D341Med (cell line): ENCODE results near the gene NTHL1.

ENCODE experiments used
- DNase-seq: peaks from one replicate; pipeline ENCODE4 v3.0.0; 2012; ENCODE audit warnings: low spot score

Gene NTHL1

DNA sequence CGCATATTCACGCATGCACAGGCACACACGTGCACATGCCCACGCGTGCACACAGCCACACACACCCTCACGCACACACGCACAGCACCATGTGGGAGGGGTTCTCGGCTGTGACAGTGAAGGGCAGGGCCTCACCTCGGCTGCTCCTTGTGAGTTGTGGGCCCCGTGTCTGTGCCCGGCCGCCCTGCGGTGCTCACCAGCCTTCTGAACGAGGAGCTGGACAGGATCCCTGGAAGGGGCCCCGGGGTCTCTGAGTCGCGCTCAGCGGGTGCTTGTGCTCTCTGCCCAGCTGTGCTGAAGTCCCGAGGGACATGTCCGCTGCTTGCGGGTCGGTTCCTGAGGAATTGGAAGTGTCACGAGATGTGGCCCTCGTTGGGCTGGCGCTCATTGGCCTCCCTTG is 16.2 kb upstream of the NTHL1 start:
- DNase-seq = no peak

DNA sequence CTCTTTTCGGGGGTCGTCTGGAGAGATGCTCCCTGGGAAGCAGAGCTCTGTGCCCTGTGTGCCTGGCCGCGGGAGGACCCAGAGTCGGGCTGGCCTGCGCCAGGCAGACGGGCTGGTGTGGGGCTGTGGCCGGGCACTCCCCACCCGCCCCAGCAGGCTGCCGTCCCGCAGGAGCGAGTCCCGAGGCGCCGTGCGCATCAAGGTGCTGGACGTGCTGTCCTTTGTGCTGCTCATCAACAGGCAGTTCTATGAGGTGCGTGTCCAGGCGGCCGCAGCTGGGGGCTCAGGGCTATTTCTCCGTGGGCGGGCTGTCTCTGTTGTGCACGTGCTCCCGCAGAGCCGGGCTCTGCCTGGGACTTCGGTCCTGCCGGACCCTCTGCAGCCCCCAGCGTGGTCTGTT is 15.2 kb upstream of the NTHL1 start:
- DNase-seq = no peak

DNA sequence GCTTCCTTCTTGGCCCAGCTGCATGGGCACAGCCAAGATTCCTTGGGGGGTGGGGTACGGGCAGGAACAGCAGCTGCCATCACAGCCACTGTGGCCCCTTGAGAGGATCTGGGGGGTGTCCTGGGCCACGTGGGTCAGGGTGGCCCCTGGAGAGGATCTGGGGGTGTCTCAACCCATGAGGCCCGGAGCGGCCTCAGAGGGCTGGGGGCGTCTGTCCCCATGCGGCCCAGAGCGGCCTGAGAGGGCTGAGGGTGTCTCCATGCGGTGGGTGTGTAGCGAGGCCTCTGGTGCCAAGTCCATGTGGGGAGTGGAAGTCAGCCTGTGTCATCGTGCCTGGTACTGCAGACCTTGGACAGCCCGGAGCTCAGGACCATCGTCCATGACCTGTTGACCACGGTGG is 13.9 kb upstream of the NTHL1 start:
- no peak for DNase-seq

DNA sequence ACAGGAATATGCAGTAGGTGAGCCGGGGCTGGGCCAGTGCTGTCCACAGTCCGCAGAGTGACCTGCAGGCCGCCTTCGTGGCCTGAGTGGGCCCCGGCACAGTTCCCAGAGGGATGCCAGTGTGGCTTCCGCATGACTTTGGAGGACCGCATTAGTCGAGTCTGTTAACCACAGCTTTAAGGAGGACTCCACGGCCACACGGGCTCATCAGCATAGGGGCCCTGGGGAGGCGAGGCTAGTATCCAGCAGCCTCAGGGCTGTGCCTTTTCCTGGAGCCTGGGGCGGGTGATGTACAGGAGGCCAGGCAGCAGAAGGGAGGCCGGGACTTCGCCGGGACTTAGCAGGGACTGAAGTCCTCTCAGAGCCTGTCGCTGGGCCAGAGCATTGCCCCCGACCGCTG is 13.4 kb upstream of the NTHL1 start:
- no peak for DNase-seq

DNA sequence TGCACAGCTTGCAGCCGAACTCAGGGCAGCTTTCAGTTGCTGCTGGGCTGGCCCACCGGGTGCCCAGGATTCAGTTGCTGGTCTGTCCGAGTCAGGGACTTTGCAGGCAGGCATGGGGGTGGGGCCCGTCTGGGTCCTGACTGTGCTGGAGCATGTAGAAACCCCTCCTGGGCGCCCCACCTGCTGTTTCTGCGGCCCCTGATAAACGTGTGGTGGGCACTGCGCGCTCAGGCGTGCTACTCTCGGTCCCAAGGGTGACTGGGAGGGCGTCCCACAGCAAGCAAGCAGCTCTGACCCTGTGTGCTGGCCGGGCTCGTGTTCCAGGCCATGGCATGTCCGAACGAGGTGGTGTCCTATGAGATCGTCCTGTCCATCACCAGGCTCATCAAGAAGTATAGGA is 12.7 kb upstream of the NTHL1 start:
- no peak for DNase-seq

- no peak for DNase-seq
Observed at GRCh38 chr16:2058872-2059271, 11.2 kb upstream of the NTHL1 start.

GRCh38 chr16:2058420-2058819 is 10.8 kb upstream of the NTHL1 start:
- DNase-seq = no peak

GRCh38 chr16:2057438-2057837 is 9.8 kb upstream of the NTHL1 start:
- no peak for DNase-seq

DNA sequence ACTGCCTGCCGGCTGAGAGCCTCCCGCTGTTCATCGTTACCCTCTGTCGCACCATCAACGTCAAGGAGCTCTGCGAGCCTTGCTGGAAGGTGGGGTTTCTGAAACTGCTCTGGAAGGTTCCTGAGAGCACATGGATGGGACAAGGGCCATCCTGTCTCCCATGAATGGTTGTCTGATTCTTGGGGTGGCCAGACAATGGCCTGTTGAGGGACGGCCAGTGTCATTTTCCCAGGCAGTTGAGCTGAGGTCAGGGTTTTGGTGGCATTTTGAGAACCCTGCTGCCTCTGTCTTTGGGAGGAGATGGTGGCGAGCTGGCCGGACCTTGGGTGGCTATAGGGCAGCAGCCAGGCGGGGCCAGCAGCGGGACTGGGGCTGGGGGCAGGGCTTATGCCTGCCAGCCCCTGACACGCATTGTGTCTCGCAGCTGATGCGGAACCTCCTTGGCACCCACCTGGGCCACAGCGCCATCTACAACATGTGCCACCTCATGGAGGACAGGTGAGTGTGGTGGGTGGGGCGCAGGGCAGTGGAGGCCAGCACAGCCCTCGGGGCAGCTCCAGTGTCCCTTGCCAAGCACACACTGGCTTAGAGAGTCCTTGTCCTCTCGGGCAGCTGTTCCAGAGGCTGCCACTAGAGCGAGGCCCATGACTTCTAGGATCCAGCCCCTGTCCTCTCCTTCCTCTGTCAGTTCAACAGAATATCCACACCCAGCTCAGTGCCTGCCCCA is 9.2 kb upstream of the NTHL1 start:
- DNase-seq = peak; percentile 62

GRCh38 chr16:2056077-2056476 is 8.4 kb upstream of the NTHL1 start:
- no peak for DNase-seq

- DNase-seq = no peak
Observed at GRCh38 chr16:2054543-2055245, 7.1 kb upstream of the NTHL1 start.

- DNase-seq = no peak
Observed at GRCh38 chr16:2053897-2054296, 6.3 kb upstream of the NTHL1 start.

DNA sequence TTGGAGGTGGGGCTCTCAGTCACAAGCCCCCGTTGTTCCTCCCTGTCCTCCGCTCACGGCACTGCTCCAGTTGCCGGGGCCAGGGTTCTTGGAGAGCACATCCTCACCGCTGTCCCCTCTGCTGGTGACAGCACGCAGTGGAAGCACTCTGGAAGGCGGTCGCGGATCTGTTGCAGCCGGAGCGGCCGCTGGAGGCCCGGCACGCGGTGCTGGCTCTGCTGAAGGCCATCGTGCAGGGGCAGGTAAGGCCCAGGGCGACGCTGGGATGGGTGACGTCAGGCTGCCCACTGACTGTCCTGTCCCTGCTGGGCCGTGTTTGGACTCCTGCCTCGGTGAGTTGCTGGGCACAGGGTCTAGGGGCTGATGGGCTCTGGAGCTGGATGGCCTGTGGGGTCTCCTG is 5.6 kb upstream of the NTHL1 start:
- no peak for DNase-seq

DNA sequence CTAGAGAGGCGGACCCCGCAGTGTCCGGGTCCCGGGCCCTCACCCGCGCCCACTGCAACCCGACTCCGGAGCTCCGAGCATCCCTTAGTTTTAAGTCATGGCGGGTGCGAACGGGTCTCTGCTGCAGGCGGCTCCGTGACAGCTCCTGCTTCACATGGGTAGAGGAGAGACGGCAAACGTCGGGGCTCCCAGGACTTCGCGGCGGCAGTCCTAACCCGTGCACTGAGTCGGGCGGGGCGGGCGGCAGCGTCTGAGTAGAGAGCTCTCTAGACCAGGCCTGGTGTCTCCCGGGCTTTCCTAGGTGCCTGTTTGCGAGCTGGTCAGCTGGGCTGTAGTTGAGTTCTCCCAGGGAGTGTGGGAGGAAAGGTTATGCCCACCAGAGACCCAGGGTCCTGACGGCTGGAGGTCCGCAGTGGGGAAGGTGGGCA is 496 bp upstream of the NTHL1 start:
- no peak for DNase-seq

DNA sequence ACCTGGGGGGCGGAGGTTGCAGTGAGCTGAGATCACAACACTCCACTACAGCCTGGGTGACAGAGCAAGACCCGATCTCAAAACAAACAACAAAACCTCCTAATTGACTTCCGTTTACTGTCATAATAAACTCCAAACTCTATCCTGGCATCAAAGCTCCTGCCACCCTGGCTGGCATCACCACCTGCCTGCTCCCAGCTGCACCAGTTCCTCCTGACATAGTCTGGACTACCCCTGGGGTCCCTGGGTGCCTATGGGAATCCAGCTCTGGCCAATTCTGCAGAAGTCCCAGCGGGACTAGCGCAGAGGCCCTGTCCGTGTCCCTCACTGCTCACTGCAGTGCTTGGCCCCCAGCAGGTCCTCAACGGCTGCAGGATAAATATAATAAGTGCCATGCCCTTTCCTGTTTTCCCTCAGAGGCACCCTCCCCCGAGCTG is 723 bp downstream of the NTHL1 start:
- no peak for DNase-seq

DNA sequence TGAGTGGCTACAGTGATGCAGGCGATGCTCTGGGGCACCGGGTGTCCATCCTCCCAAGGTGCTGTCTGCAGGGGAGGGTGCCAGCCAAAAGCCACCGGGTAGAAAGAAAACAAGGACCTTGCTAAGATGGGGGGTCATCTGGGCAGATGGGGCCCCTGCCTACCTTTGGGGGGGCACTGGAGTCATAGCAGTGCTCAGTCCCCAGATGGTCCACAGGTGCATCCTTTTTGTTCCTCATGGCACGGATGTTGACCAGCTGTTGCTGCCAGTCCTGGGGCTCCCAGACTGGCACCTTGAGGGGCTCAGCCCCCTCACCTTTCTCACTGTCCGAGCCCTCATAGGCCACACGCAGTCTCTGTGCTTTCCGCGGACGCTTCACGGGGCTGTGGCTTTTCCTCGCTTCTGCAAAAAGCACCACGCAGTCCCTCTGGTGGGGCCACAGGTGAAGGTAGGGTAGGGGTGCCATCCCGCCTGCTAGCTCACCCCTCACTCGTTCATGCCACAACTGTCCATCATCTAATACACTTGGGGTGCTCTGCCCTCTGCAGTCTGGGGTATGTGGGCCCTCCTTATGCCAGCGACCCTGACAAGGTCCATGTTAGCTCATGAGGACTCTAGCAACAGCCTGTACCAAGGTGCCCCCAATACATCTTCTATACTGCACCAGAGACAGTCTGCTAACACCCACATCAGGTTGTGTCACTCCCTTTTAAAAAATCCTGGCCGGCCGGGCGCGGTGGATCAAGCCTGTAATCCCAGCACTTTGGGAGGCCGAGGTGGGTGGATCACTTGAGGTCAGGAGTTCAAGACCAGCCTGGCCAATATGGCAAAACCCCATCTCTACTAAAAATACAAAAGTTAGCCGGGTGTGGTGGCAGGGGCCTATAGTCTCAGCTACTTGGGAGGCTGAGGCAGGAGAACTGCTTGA is 1.4 kb downstream of the NTHL1 start:
- no peak for DNase-seq

GRCh38 chr16:2044541-2044940 is 3.1 kb downstream of the NTHL1 start:
- DNase-seq = no peak

DNA sequence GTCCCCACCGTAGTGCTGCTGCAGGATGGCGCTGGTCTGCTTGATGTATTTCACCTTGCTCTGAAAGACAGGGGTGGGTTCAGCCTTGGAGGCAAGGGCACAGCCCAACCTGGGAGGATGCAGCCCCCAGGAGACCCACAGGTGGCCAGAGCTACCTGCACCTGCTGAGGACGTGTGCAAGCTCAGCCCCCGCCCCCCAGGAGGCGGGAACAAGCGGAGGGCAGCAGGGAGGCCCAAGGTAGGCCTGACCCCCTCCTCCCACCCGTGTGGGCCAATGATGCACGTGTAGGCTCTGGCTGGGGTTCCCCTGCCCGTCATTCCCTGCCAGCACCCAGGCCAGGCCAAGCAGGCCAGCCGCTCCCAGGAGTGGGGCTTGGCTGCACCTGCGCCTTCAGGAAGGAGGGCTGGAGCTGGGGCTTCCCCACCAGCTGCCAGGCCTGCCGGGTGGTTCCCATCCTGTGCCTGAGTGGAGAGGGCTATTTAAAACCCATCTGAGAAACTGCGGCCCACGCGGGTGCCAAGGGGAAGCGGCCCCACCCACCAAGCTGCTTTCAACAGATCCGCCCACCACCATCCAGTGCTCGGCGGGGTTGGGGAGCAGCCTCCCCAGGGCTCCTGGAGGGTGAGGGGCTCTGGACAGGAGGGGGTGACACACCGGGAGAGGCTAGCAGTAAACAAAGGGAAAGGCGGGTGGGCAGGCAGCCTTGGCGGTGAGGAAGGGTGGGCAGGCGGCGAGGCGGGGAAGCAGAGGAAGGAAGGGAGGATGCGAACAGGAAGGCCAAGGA is 3.8 kb downstream of the NTHL1 start:
- DNase-seq = no peak

DNA sequence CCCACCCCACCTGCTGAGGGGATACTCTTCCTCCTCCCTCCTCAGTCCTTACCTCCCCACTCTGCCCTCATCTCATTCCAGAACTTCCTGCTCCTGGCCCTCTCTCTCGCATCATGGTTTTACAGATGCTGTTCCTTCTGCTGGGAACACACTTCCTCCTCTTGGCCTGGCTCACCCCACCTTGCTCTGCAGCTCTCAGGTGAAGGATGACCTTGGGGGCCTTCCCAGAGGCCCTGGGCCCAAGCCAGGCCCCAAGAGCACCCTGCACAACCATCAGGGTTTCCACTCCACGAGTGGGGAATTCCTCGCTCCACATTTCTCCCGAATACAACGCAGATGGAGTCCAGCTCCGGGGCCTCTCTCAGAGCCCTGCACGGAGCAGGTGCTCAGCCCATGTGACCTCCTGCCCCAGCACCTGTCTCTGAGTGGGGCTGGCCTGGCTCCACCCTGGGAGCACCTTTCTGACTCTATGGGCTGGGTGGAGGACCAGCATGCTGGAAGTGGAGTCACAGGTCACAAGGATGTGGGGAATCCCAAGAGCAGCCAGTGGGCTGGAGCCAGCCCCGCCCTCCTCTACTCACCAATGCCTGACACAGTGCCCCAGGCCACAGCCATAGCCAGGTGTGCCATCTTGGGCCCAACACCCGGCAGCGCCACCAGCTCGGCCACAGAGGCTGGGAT is 4.5 kb downstream of the NTHL1 start:
- no peak for DNase-seq

DNA sequence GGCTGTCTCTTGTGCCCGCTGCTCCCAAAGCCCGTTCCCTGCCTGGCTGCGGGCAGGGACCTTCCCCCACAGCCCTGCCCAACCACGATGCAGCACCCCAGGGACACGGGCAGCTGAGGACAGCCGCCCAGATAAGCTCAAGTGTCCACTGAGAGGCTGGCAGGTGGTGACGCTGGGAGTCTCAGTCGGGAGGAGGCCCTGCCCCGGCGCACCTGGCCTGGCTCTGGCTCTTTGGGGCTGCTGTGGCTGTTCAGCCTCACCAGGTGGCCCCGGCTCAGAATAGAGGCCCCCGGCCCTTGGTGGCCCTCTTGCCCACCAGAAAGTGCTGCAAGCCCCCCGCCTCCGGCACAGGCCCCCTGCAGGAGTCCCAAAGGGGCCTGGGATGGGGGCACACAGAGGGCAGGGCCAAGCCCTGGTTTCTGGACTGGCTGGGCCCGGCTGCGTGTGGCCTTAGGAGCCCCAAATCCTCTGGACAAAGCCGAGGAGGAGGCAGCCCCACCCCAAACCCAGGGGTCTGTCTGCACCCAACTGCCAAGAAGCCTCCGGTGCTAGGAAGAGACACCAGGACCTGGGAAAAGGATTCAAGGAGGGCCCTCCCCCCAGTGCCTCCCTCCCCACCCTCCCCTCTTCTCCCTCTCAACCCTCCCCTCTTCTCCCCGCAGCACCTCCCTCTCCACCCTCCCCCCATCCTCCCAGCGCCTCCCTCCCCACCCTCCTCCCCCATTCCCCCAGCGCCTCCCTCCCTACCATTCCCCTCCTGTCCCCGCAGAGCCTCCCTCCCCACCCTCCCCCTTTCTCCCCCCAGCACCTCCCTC is 5.3 kb downstream of the NTHL1 start:
- no peak for DNase-seq
